Measurements from ENCODE around the gene SIK2. TPM values are rescaled to one million over a fixed set of nuclear protein-coding genes. Genes with fewer than 3 reads are reported as not detected.

The SIK2 gene
- total RNA-seq, 4 donors from 2014 or later = 16.2 to 27.6 (median 20.9) TPM

- H3K27ac ChIP-seq = peak overlapping the region in 2 of 4 donors; percentile 0 to 14
- no peak for ATAC-seq
- peaks cover 0 to 4% (median 0%) of the 10 kb centered on the region in 3 donors for H3K4me1 ChIP-seq
- TF ChIP-seq POLR2AphosphoS5 (IDR thresholded peaks at IDR 0.05) (no peak), POLR2A (IDR thresholded peaks at IDR 0.05) (no peak), EP300 (IDR thresholded peaks at IDR 0.05) (no peak), CTCF (IDR thresholded peaks at IDR 0.05) (no peak)
- no peaks in the 10 kb centered on the region for H3K36me3 ChIP-seq
- 81 to 93% methylated on average over 2 to 6 of the region's 6 CpGs for WGBS, 2 donors (ENCODE audit: low coverage in 1 of 2)
- no peak overlapping the region for H3K4me3 ChIP-seq
- H3K9me3 ChIP-seq = no peaks in the 10 kb centered on the region
- no peaks in the 10 kb centered on the region for H3K27me3 ChIP-seq
These were observed 174.3 kb downstream of the SIK2 start for GRCh38 chr11:111776398-111777093.

GRCh38 chr11:111777094-111778046 lies 175.1 kb downstream of the SIK2 start:
- 42 to 57% methylated on average over 3 to 4 of the region's 4 CpGs for WGBS, 2 donors (ENCODE audit: low coverage in 1 of 2)
- peaks cover 0 to 4% (median 0%) of the 10 kb centered on the region in 3 donors for H3K4me1 ChIP-seq
- peaks cover 0 to 8% of the 10 kb centered on the region in 2 donors for H3K36me3 ChIP-seq
- H3K27me3 ChIP-seq = no peaks in the 10 kb centered on the region
- no peaks in the 10 kb centered on the region for H3K9me3 ChIP-seq
- TF ChIP-seq POLR2A (IDR thresholded peaks at IDR 0.05) (no peak), CTCF (IDR thresholded peaks at IDR 0.05) (peak; percentile 60 to 90 (median 82))
- peak; percentile 82 for ATAC-seq
- no peak overlapping the region for H3K4me3 ChIP-seq
- peak overlapping the region in 2 of 4 donors; percentile 0 to 14 for H3K27ac ChIP-seq

- TF ChIP-seq EP300 (IDR thresholded peaks at IDR 0.05) (no peak), CTCF (IDR thresholded peaks at IDR 0.05) (no peak), POLR2AphosphoS5 (IDR thresholded peaks at IDR 0.05) (no peak), POLR2A (IDR thresholded peaks at IDR 0.05) (no peak)
- H3K4me3 ChIP-seq = no peak overlapping the region
- H3K36me3 ChIP-seq = peaks cover 0 to 15% of the 10 kb centered on the region in 2 donors
- 75 to 87% methylated on average over 3 of the region's 3 CpGs for WGBS, 2 donors (ENCODE audit: low coverage in 1 of 2)
- no peak overlapping the region for H3K27ac ChIP-seq
- H3K9me3 ChIP-seq = no peaks in the 10 kb centered on the region
- H3K27me3 ChIP-seq = no peaks in the 10 kb centered on the region
- peaks cover 0 to 4% (median 0%) of the 10 kb centered on the region in 3 donors for H3K4me1 ChIP-seq
- ATAC-seq = no peak
These were observed 175.9 kb downstream of the SIK2 start for GRCh38 chr11:111778047-111778558.

GRCh38 chr11:111779118-111779517 lies 176.9 kb downstream of the SIK2 start:
- WGBS, 2 donors (ENCODE audit: low coverage in 1 of 2) = 90 to 94% methylated on average over 5 to 6 of the region's 6 CpGs
- no peaks in the 10 kb centered on the region for H3K27me3 ChIP-seq
- H3K27ac ChIP-seq = no peak overlapping the region
- H3K36me3 ChIP-seq = peaks cover 0 to 21% of the 10 kb centered on the region in 2 donors
- no peaks in the 10 kb centered on the region for H3K9me3 ChIP-seq
- no peak overlapping the region for H3K4me3 ChIP-seq
- TF ChIP-seq POLR2AphosphoS5 (IDR thresholded peaks at IDR 0.05) = no peak
- TF ChIP-seq POLR2A (IDR thresholded peaks at IDR 0.05) = no peak
- no peak for TF ChIP-seq EP300 (IDR thresholded peaks at IDR 0.05)
- TF ChIP-seq CTCF (IDR thresholded peaks at IDR 0.05) = no peak
- ATAC-seq = no peak
- peaks cover 0 to 4% (median 0%) of the 10 kb centered on the region in 3 donors for H3K4me1 ChIP-seq

Other genes with a start within 250 kb of the SIK2 start
- under 1 TPM in 1 of 4 donors, not detected in 3; 0.10 TPM for gene POU2AF1, start 223.2 kb upstream of the SIK2 start, total RNA-seq
- not detected for gene BTG4, start 90.1 kb upstream of the SIK2 start, total RNA-seq
- gene HOATZ, start 87.7 kb upstream of the SIK2 start, total RNA-seq = not detected
- gene LAYN, start 61.7 kb upstream of the SIK2 start, total RNA-seq = 10 to 100 TPM in 3 of 4 donors, 1 to 10 TPM in 1; 8.2 to 47.8 (median 37.2) TPM
- 10 to 100 TPM; 11.1 to 21.9 (median 20.5) TPM for gene PPP2R1B, start 163.9 kb downstream of the SIK2 start, total RNA-seq